GM12878 (cell line): Measurements from ENCODE around the gene DGKA. TPM values are rescaled to one million over a fixed set of nuclear protein-coding genes. Genes with fewer than 3 reads are reported as not detected.

Experiments
- CHD2 ChIP-seq: IDR thresholded peaks from 2 replicates; pipeline ENCODE4 v1.6.1; 2011; ENCODE audit warnings: low read depth, low read length, improper control_type of control experiment, borderline replicate concordance
- E2F8 ChIP-seq: fragments of 450-650 bp; IDR thresholded peaks from 2 replicates; pipeline ENCODE4 v1.6.1; 2018; ENCODE audit warnings: mild to moderate bottlenecking, low read depth, moderate library complexity; ENCODE audit not compliant: partially characterized antibody
- FOXK2 ChIP-seq: fragments of 450-650 bp; IDR thresholded peaks from 2 replicates; pipeline ENCODE4 v1.6.1; 2017; ENCODE audit warnings: mild to moderate bottlenecking, moderate library complexity
- GABPA ChIP-seq: IDR thresholded peaks from 2 replicates; pipeline ENCODE4 v1.6.1; 2014; ENCODE audit warnings: antibody characterized with exemption, low read depth, mild to moderate bottlenecking, inconsistent platforms
- HDGF ChIP-seq: fragments of 450-650 bp; IDR thresholded peaks from 2 replicates; pipeline ENCODE4 v1.6.1; 2016; ENCODE audit warnings: antibody characterized with exemption
- KDM1A ChIP-seq: fragments of 200-600 bp; sonication (generic); IDR thresholded peaks from 2 replicates; pipeline ENCODE4 v1.6.1; 2016; ENCODE audit warnings: borderline replicate concordance
- NBN ChIP-seq: fragments of 450-650 bp; IDR thresholded peaks from 2 replicates; pipeline ENCODE4 v1.6.1; 2016
- NFYB ChIP-seq: IDR thresholded peaks from 2 replicates; pipeline ENCODE4 v1.6.1; 2011; ENCODE audit warnings: low read depth, mild to moderate bottlenecking, low read length, improper control_type of control experiment, moderate library complexity; ENCODE audit not compliant: insufficient read depth
- NRF1 ChIP-seq: conservative IDR thresholded peaks from 2 replicates; pipeline ENCODE4 v1.6.1; 2011; ENCODE audit warnings: mild to moderate bottlenecking, low read depth, low read length, improper control_type of control experiment
- PML ChIP-seq: IDR thresholded peaks from 2 replicates; pipeline ENCODE4 v1.6.1; 2012; ENCODE audit warnings: low read length, inconsistent platforms
- PRDM15 ChIP-seq: fragments of 450-650 bp; formaldehyde crosslinking; IDR thresholded peaks from 2 replicates; pipeline ENCODE4 v1.4.0; 2020; ENCODE audit warnings: mild to moderate bottlenecking, moderate library complexity
- RAD21 ChIP-seq: IDR thresholded peaks from 2 replicates; pipeline ENCODE4 v1.6.1; 2011; ENCODE audit warnings: mild to moderate bottlenecking, low read depth, low read length, moderate library complexity; ENCODE audit not compliant: insufficient read depth
- RBBP5 ChIP-seq: fragments of 200-600 bp; sonication (generic); conservative IDR thresholded peaks from 2 replicates; pipeline ENCODE4 v1.6.1; 2016
- RUNX3 ChIP-seq: IDR thresholded peaks from 2 replicates; pipeline ENCODE4 v1.6.1; 2012; ENCODE audit warnings: low read length, inconsistent platforms
- SIX5 ChIP-seq: IDR thresholded peaks from 2 replicates; pipeline ENCODE4 v1.6.1; 2011; ENCODE audit warnings: mild to moderate bottlenecking, low read depth, low read length, moderate library complexity; ENCODE audit not compliant: severe bottlenecking
- SMARCA5 ChIP-seq: fragments of 450-650 bp; IDR thresholded peaks from 2 replicates; pipeline ENCODE4 v1.6.1; 2017; ENCODE audit warnings: mild to moderate bottlenecking
- SUZ12 ChIP-seq: fragments of 200-600 bp; sonication (generic); IDR thresholded peaks from one replicate; pipeline ENCODE4 v1.6.1; 2018; ENCODE audit warnings: antibody characterized with exemption, mild to moderate bottlenecking; ENCODE audit not compliant: unreplicated experiment
- TCF7 ChIP-seq: IDR thresholded peaks from 2 replicates; pipeline ENCODE4 v1.6.1; 2014; ENCODE audit warnings: antibody characterized with exemption, borderline replicate concordance
- USF2 ChIP-seq: IDR thresholded peaks from 2 replicates; pipeline ENCODE4 v1.6.1; 2011; ENCODE audit warnings: low read depth, low read length, improper control_type of control experiment, borderline replicate concordance
- ZBTB11 ChIP-seq: fragments of 450-650 bp; formaldehyde crosslinking; IDR thresholded peaks from 2 replicates; pipeline ENCODE4 v1.5.0; 2022; ENCODE audit warnings: mild to moderate bottlenecking, missing genetic modification characterization
- polyA plus RNA-seq, 11 experiments: library from polyadenylated mRNA; depleted of rRNA in 4 of 11; unstranded in 6 of 11; stranded (reverse) in 5 of 11; fragments of >200 nt; fragmentation: Nextera tagmentation in 4 of 11; fragmentation: Illumina TruSeq in 1 of 11; extraction: Ambion mirVana in 4 of 11; extraction: Trizol in 1 of 11; gene quantifications; 1 replicate in 1 of 11; 2 replicates in 10 of 11; pipeline versions ENCODE4 v1.2.1 to v1.2.3, GENCODE V29; 2011 to 2016; ENCODE audit warnings: inconsistent platforms in 2 of 11, missing spikeins in 2 of 11, low read depth in 1 of 11
- total RNA-seq, 4 experiments: library from RNA; depleted of rRNA in 3 of 4; stranded (reverse); fragments of >200 nt in 3 of 4; fragmentation: Illumina TruSeq in 1 of 4; extraction: Trizol in 1 of 4; gene quantifications; 2 replicates each; pipeline versions ENCODE4 v1.2.1 to v1.2.3, GENCODE V29; 2013 to 2021

The DGKA gene
- total and polyA plus RNA-seq, 10 of the 15 experiments (the other 5 are each of a cell fraction or from before 2014, with no cell fraction given), result 14.0 to 65.5 (median 37.1) TPM

DNA sequence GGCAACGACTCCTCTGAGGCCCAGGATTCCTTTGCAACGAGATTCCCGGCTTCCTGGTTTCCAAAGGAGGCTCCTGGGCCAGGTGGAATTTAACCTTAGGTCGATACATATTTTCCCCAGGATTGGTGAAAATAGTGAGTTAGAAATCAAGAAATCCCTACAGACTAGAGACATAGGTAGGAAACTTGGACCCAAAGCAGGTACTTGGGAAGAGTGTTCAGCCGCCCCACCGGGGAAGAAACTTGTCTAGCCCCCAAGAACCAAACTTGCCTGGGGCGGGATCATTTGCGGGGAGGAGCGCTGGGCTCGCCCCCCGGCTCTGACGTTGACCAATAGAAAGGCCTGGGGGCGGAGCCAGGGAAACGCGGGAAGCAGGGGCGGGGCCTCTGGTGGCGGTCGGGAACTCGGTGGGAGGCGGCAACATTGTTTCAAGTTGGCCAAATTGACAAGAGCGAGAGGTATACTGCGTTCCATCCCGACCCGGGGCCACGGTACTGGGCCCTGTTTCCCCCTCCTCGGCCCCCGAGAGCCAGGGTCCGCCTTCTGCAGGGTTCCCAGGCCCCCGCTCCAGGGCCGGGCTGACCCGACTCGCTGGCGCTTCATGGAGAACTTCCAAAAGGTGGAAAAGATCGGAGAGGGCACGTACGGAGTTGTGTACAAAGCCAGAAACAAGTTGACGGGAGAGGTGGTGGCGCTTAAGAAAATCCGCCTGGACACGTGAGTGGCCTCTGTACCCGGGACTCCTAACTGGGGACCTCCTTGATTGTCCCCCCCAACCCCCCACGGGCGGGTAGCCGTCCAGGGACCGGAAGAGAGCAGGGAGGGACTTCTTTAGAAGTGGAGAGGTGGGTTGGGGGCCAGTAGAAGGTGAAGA, 35.7 kb downstream of the DGKA start, which contains the start of gene CDK2 (continued):
- TF ChIP-seq KDM1A (no peak), PRDM15 (CRISPR knock-in tag) (no peak), USF2 (no peak), RUNX3 (peak; percentile 46), RBBP5 (no peak), CHD2 (0 out of 2 replicates have a peak, but pooled peaks have one; percentile 43), ZBTB11 (CRISPR knock-in tag) (no peak), HDGF (peak; percentile 49; the same call in 1 of the 2 replicates), SIX5 (no peak), PML (peak; percentile 84), FOXK2 (no peak), SUZ12 (no peak), RAD21 (no peak), GABPA (0 out of 2 replicates have a peak, but pooled peaks have one; percentile 52), NRF1 (no peak), SMARCA5 (no peak; the same call in 1 of the 2 replicates), NFYB (peak; percentile 93), NBN (peak; percentile 70), E2F8 (peak; percentile 79), TCF7 (no peak)
